ENCODE data around the gene TTLL10. TPM values are rescaled to one million over a fixed set of nuclear protein-coding genes. Genes with fewer than 3 reads are reported as not detected.

Gene TTLL10
- total and polyA plus RNA-seq, 8 donors: 0.13 to 6.4 (median 0.46) TPM; not detected in 5

DNA sequence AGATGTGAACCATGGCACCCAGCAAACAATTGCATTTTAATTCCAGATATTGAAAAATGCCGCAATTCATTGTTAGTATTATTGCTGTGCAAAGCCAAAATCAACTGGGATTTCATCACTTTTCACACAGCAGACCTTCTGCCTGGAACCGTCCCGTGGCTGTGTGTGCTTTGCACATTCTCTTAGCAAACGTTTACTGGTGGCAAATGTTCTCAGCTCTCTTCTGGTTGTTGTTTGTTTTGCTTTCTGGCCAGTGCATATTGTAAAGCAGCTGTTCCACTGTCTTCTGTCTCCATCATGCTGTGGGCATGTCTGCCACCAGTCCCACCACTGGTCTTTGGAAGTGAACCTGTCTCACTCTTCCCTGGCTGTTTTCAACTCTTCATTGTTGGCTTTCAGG is 19.8 kb upstream of the TTLL10 start:
- DNase-seq: no peak
- TF ChIP-seq POLR2A (IDR thresholded peaks at IDR 0.05) (no peak), POLR2AphosphoS5 (IDR thresholded peaks at IDR 0.05) (peak in 1 of 3 donors; percentile 7), EP300 (IDR thresholded peaks at IDR 0.05) (no peak)
- TF ChIP-seq, protein P1, sequence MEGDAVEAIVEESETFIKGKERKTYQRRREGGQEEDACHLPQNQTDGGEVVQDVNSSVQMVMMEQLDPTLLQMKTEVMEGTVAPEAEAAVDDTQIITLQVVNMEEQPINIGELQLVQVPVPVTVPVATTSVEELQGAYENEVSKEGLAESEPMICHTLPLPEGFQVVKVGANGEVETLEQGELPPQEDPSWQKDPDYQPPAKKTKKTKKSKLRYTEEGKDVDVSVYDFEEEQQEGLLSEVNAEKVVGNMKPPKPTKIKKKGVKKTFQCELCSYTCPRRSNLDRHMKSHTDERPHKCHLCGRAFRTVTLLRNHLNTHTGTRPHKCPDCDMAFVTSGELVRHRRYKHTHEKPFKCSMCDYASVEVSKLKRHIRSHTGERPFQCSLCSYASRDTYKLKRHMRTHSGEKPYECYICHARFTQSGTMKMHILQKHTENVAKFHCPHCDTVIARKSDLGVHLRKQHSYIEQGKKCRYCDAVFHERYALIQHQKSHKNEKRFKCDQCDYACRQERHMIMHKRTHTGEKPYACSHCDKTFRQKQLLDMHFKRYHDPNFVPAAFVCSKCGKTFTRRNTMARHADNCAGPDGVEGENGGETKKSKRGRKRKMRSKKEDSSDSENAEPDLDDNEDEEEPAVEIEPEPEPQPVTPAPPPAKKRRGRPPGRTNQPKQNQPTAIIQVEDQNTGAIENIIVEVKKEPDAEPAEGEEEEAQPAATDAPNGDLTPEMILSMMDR (IDR thresholded peaks at IDR 0.05): no peak
- WGBS, 5 donors: 24 to 54% (median 29%) methylated on average over 4 of the region's 4 CpGs
- intact Hi-C loops (cut with DNase I; ENCODE audit: low total_unique reads): no loop called here
- no peaks in the 10 kb centered on the region for H3K36me3 ChIP-seq
- H3K27me3 ChIP-seq: no peaks in the 10 kb centered on the region
- no peak overlapping the region for H3K4me3 ChIP-seq
- H3K9me3 ChIP-seq: no peaks in the 10 kb centered on the region
- peak overlapping the region in 4 of 5 donors; percentile 7 to 52 (median 12) for H3K27ac ChIP-seq
- peaks cover 13 to 39% (median 30%) of the 10 kb centered on the region in 4 donors for H3K4me1 ChIP-seq

DNA sequence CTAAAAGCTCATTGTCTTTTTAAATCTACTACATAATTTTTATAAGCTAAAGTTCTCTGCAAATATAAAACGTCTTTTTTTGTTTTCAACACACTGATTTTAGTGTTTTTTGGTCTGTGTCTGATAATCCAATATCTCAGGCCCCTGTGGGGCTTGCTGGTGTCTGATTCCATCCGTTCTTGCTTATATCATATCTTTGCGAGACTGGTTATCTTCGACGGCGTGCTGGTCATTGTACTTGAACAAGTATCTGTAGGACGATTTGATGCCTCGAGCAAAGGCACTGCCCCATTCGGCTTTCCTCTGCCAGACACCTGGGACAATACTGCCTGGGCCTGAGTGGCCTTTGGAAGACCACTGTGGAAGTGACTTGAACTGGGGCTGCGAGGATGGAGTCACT is 18.4 kb upstream of the TTLL10 start:
- DNase-seq: no peak
- H3K27ac ChIP-seq: peak overlapping the region in 2 of 5 donors; percentile 95 to 97
- intact Hi-C loops (cut with DNase I; ENCODE audit: low total_unique reads): no loop called here
- 82 to 84% (median 83%) methylated on average over 10 of the region's 10 CpGs for WGBS, 5 donors
- H3K4me1 ChIP-seq: peaks cover 14 to 38% (median 36%) of the 10 kb centered on the region in 4 donors
- H3K36me3 ChIP-seq: no peaks in the 10 kb centered on the region
- no peaks in the 10 kb centered on the region for H3K27me3 ChIP-seq
- TF ChIP-seq POLR2A (IDR thresholded peaks at IDR 0.05) (no peak), EP300 (IDR thresholded peaks at IDR 0.05) (no peak), POLR2AphosphoS5 (IDR thresholded peaks at IDR 0.05) (no peak)
- TF ChIP-seq, protein P1 (IDR thresholded peaks at IDR 0.05): no peak
- no peak overlapping the region for H3K4me3 ChIP-seq
- H3K9me3 ChIP-seq: no peaks in the 10 kb centered on the region

DNA sequence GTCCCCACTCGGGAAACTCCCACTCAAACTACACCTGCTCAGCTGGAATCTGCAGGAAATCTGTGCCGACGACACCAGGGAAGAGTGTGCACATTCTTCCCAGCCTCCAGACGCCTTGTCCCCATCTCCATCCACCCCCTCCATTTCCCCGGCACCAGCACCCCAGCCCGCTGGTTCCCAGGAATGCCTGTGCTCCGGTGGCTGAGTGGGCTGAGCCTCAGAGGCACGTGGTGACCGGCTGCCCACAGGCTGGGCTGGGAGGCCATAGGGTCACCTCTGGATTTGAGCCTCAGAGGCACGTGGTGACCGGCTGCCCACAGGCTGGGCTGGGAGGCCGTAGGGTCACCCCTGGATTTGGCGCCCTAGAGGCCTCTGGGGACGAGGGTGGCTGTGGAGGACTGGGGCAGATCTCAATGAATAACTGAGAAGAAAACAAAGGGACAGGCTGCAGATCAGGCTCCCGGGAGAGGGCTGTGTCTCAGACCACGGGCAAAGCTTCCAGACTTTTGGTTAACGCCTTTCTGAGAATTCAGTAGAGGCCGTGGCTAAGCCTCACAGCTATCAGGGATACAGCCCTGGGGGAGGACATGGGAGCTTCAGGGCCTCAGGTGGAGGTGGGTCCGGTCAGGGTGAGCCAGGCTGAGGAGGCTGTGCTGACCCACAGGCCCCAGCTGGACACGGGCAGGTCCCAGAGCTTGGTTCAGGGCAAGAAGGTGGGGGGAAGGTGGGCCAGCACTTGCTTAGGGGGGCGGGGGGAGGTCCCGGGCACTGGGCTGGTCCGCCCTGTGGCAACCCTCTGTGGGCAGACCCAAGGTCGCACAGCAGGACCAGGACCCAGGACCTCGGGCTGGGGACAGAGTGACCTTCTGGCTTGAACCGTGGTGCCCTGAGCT is 17.3 kb upstream of the TTLL10 start:
- TF ChIP-seq POLR2A (IDR thresholded peaks at IDR 0.05) (no peak), POLR2AphosphoS5 (IDR thresholded peaks at IDR 0.05) (no peak), EP300 (IDR thresholded peaks at IDR 0.05) (no peak)
- TF ChIP-seq, protein P1 (IDR thresholded peaks at IDR 0.05): no peak
- Histone ChIP-seq H3K27me3 (no peaks in the 10 kb centered on the region), H3K36me3 (no peaks in the 10 kb centered on the region), H3K27ac (peak overlapping the region; percentile 72 to 100 (median 97)), H3K4me1 (peaks cover 14 to 42% (median 39%) of the 10 kb centered on the region in 4 donors), H3K4me3 (no peak overlapping the region), H3K9me3 (no peaks in the 10 kb centered on the region)
- WGBS, 5 donors: 61 to 79% (median 68%) methylated on average over 22 to 26 of the region's 26 CpGs
- intact Hi-C loops (cut with DNase I; ENCODE audit: low total_unique reads): no loop called here
- DNase-seq: no peak

DNA sequence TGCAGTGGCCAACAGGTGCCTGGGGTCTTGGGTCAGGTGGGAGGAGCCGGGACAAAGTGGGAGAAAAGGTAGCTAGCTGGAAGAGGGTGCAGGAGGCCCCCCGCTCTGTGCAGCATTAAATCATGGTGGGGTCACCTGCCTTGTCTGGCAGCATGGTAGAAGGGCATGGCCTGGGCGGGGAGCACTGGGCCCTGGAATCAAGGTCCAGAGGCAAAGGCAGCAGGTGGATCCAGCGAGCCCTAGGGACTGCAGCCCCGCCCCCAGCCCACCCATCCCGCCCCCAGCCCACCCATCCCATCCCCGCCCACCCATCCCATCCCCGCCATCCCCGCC is 16.7 kb upstream of the TTLL10 start:
- whole genome bisulfite sequencing, 5 donors: 35 to 76% (median 47%) methylated on average over 2 to 5 of the region's 9 CpGs
- intact Hi-C loops (cut with DNase I; ENCODE audit: low total_unique reads): no loop called here
- Histone ChIP-seq H3K36me3 (no peaks in the 10 kb centered on the region), H3K4me3 (peak overlapping the region in 1 of 4 donors; percentile 51), H3K27ac (peak overlapping the region; percentile 72 to 100 (median 97)), H3K27me3 (no peaks in the 10 kb centered on the region), H3K4me1 (peaks cover 14 to 48% (median 45%) of the 10 kb centered on the region in 4 donors), H3K9me3 (no peaks in the 10 kb centered on the region)
- TF ChIP-seq EP300 (IDR thresholded peaks at IDR 0.05) (no peak), POLR2AphosphoS5 (IDR thresholded peaks at IDR 0.05) (no peak), POLR2A (IDR thresholded peaks at IDR 0.05) (no peak)
- TF ChIP-seq, protein P1 (IDR thresholded peaks at IDR 0.05): no peak
- DNase-seq: no peak

Data from stomach (tissue), 9 donors.